PC-3 (cell line): ENCODE measurements around the gene HIVEP3. TPM values are rescaled to one million over a fixed set of nuclear protein-coding genes. Genes with fewer than 3 reads are reported as not detected.

Source experiments
- ATAC-seq: fragments of 200-7000 bp; cut with Tn5 transposase; 2 replicates; pipeline ENCODE4 v1.9.1; 2020; ENCODE audit warnings: mild to moderate bottlenecking, moderate library complexity
- BruUV-seq: library from RNA; stranded (reverse); fragments of 400-500 nt; replicated peaks from 2 replicates; lab custom pipeline; 2021; lab: Mats Ljungman, UMichigan
- CTCF ChIA-PET: fragments of 300-600 bp; sonication (Branson Sonifier 250); formaldehyde crosslinking; loops from one replicate; lab custom pipeline; 2022; ENCODE audit warnings: antibody characterized with exemption; lab: Charles Lee
- POLR2A ChIA-PET: fragments of 300-600 bp; sonication (Branson Sonifier 250); formaldehyde crosslinking; loops from one replicate; lab custom pipeline; 2022; ENCODE audit warnings: antibody characterized with exemption; ENCODE audit not compliant: unreplicated experiment; lab: Charles Lee
- DNase-seq: peaks from one replicate; pipeline ENCODE4 v3.0.0-alpha.2; 2015
- H2AFZ ChIP-seq: fragments of 300-600 bp; sonication (generic); 2 replicates; pipeline ENCODE4 v1.6.0; 2016; ENCODE audit warnings: antibody characterized with exemption, low read length
- H3F3A ChIP-seq: fragments of 300-600 bp; sonication (generic); one replicate; pipeline ENCODE4 v1.6.0; 2017; ENCODE audit warnings: antibody characterized with exemption, low read length, control low read depth, mild to moderate bottlenecking; ENCODE audit not compliant: unreplicated experiment
- H3K27ac ChIP-seq: fragments of 300-600 bp; sonication (generic); 2 replicates; pipeline ENCODE4 v1.5.1; 2016; ENCODE audit warnings: mild to moderate bottlenecking, low read length
- H3K27me3 ChIP-seq: fragments of 300-600 bp; sonication (generic); 2 replicates; pipeline ENCODE4 v1.6.1; 2016; ENCODE audit warnings: low read length, mixed read lengths
- H3K36me3 ChIP-seq: fragments of 300-600 bp; sonication (generic); 2 replicates; pipeline ENCODE4 v1.6.1; 2016; ENCODE audit warnings: low read depth, mixed run types, low read length, mixed read lengths
- H3K4me1 ChIP-seq: fragments of 300-600 bp; sonication (generic); 2 replicates; pipeline ENCODE4 v1.5.1; 2016; ENCODE audit warnings: low read length; ENCODE audit not compliant: insufficient read depth
- H3K4me2 ChIP-seq: fragments of 300-600 bp; sonication (generic); 2 replicates; pipeline ENCODE4 v1.6.0; 2016; ENCODE audit warnings: low read length
- H3K4me3 ChIP-seq: fragments of 300-600 bp; sonication (generic); 2 replicates; pipeline ENCODE4 v1.5.1; 2016; ENCODE audit warnings: mild to moderate bottlenecking, low read length, mixed read lengths
- H3K79me2 ChIP-seq: fragments of 300-600 bp; sonication (generic); 2 replicates; pipeline ENCODE4 v1.6.1; 2017; ENCODE audit warnings: low read length, mixed read lengths
- H3K9ac ChIP-seq: fragments of 300-600 bp; sonication (generic); 2 replicates; pipeline ENCODE4 v1.6.0; 2016; ENCODE audit warnings: mild to moderate bottlenecking, low read length
- H3K9me2 ChIP-seq: fragments of 300-600 bp; sonication (generic); replicated peaks from 2 replicates; pipeline ENCODE4 v1.6.1; 2016; ENCODE audit warnings: mixed run types, low read length, mixed read lengths
- H3K9me3 ChIP-seq: fragments of 300-600 bp; sonication (generic); 2 replicates; pipeline ENCODE4 v1.6.1; 2016; ENCODE audit warnings: low read length, mixed read lengths
- H4K20me1 ChIP-seq: fragments of 300-600 bp; sonication (generic); 2 replicates; pipeline ENCODE4 v1.6.1; 2016; ENCODE audit warnings: low read length, mixed read lengths
- EZH2 ChIP-seq: fragments of 300-600 bp; sonication (generic); IDR thresholded peaks from one replicate; pipeline ENCODE4 v1.6.1; 2017; ENCODE audit warnings: antibody characterized with exemption, mild to moderate bottlenecking, low read length; ENCODE audit not compliant: unreplicated experiment
- EZH2phosphoT487 ChIP-seq: fragments of 300-600 bp; sonication (generic); IDR thresholded peaks from 2 replicates; pipeline ENCODE4 v1.6.1; 2018; ENCODE audit warnings: mild to moderate bottlenecking, antibody characterized with exemption, low read length, borderline replicate concordance
- intact Hi-C: fragments of 100-400 bp; cut with micrococcal nuclease; formaldehyde crosslinking; loops from 2 replicates; pipeline ENCODE4 v1.9.0; 2023
- total RNA-seq: library from RNA; depleted of rRNA; stranded (reverse); fragments of >200 nt; gene quantifications from 2 replicates; pipeline ENCODE4 v1.2.3, GENCODE V29; 2014
- TF ChIP-seq, protein P1 (sequence below): fragments of 300-600 bp; sonication (generic); conservative IDR thresholded peaks from 2 replicates; pipeline ENCODE4 v1.5.1; 2017; ENCODE audit warnings: antibody characterized with exemption, low read depth, mild to moderate bottlenecking, low read length

HIVEP3 gene
- total RNA-seq, 1 experiment from 2014 or later, result 9.8 TPM

DNA sequence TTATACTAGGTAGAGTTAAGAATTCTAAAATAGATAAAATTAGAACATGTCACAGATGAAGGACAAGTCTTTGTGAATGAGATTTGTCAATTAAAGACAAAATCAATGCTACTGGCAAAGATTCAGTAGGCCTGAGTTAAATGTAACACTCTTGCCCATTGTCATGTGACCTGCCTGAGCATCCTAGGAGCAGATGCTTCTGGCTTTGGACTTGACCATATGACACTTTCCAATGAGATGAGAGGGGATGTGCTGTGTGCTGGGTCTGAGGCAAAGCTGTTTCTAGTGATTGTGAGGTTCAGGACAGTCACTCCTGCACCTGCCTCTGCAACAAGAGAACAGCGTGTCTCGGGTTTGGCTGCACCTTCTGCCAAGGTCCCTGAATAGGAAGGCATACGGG lies 144.9 kb downstream of the HIVEP3 start:
- no peaks in the 10 kb centered on the region for H3K79me2 ChIP-seq
- H3K4me1 ChIP-seq, result peaks cover 40% of the 10 kb centered on the region
- ATAC-seq, result no peak
- DNase-seq, result no peak
- no peak overlapping the region for H3K27ac ChIP-seq
- ChIA-PET CTCF (interaction anchor here (0.6 kb wide), 1 partner anchor 147 kb away, joined by 13 read pairs; no protein-coding TSS in a partner anchor), POLR2A (no interaction called here)
- H2AFZ ChIP-seq, result no peak overlapping the region
- BruUV-seq, result no TSS peak
- no peak for TF ChIP-seq EZH2phosphoT487
- TF ChIP-seq, protein P1, sequence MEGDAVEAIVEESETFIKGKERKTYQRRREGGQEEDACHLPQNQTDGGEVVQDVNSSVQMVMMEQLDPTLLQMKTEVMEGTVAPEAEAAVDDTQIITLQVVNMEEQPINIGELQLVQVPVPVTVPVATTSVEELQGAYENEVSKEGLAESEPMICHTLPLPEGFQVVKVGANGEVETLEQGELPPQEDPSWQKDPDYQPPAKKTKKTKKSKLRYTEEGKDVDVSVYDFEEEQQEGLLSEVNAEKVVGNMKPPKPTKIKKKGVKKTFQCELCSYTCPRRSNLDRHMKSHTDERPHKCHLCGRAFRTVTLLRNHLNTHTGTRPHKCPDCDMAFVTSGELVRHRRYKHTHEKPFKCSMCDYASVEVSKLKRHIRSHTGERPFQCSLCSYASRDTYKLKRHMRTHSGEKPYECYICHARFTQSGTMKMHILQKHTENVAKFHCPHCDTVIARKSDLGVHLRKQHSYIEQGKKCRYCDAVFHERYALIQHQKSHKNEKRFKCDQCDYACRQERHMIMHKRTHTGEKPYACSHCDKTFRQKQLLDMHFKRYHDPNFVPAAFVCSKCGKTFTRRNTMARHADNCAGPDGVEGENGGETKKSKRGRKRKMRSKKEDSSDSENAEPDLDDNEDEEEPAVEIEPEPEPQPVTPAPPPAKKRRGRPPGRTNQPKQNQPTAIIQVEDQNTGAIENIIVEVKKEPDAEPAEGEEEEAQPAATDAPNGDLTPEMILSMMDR, result no peak
- TF ChIP-seq EZH2, result no peak
- intact Hi-C loops, result loop anchor here (1.0 kb wide), 1 partner anchor 9 kb away; no protein-coding TSS in a partner anchor
- H3F3A ChIP-seq, result no peaks in the 10 kb centered on the region
- no peaks in the 10 kb centered on the region for H3K9me2 ChIP-seq
- H3K9ac ChIP-seq, result no peak overlapping the region
- no peak overlapping the region for H3K4me3 ChIP-seq
- no peak overlapping the region for H3K4me2 ChIP-seq
- no peaks in the 10 kb centered on the region for H3K9me3 ChIP-seq
- no peaks in the 10 kb centered on the region for H4K20me1 ChIP-seq
- H3K27me3 ChIP-seq, result no peaks in the 10 kb centered on the region
- no peaks in the 10 kb centered on the region for H3K36me3 ChIP-seq

DNA sequence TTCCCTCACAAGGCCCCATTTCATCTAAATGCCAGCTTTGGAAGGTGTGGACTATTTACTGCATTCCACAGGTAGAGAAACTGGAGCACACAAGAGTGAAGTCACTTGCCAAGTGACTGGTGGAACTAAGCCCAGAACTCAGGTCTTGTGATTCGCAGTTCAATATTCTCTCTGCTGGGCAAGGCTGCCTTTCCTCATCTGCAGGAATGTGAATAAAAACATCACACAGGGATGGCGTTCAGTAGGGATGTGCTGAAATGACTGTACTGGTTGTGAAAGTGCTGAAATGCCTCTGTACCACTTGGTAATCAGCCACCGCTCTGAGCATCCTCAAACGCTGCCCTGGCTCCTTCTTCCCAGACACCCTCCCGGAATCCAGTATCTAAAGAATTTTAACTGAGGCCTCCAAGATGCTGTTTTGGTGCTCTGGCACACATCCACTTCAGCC lies 145.6 kb downstream of the HIVEP3 start:
- ChIA-PET CTCF (no interaction called here), POLR2A (interaction anchor here (0.6 kb wide), 1 partner anchor 111 kb away, joined by 6 read pairs; no protein-coding TSS in a partner anchor)
- H3K4me2 ChIP-seq, result no peak overlapping the region
- no peaks in the 10 kb centered on the region for H4K20me1 ChIP-seq
- no peak overlapping the region for H3K9ac ChIP-seq
- H3K27ac ChIP-seq, result no peak overlapping the region
- ATAC-seq (peak; percentile 65), DNase-seq (peak; percentile 73)
- intact Hi-C loops, result loop anchor here (1.0 kb wide), 1 partner anchor 10 kb away; no protein-coding TSS in a partner anchor
- no TSS peak for BruUV-seq
- no peaks in the 10 kb centered on the region for H3K36me3 ChIP-seq
- TF ChIP-seq, protein P1, result no peak
- no peak for TF ChIP-seq EZH2
- H3K4me3 ChIP-seq, result no peak overlapping the region
- no peaks in the 10 kb centered on the region for H3F3A ChIP-seq
- no peaks in the 10 kb centered on the region for H3K79me2 ChIP-seq
- no peaks in the 10 kb centered on the region for H3K27me3 ChIP-seq
- no peak overlapping the region for H2AFZ ChIP-seq
- no peaks in the 10 kb centered on the region for H3K9me2 ChIP-seq
- no peaks in the 10 kb centered on the region for H3K9me3 ChIP-seq
- H3K4me1 ChIP-seq, result peaks cover 42% of the 10 kb centered on the region

DNA sequence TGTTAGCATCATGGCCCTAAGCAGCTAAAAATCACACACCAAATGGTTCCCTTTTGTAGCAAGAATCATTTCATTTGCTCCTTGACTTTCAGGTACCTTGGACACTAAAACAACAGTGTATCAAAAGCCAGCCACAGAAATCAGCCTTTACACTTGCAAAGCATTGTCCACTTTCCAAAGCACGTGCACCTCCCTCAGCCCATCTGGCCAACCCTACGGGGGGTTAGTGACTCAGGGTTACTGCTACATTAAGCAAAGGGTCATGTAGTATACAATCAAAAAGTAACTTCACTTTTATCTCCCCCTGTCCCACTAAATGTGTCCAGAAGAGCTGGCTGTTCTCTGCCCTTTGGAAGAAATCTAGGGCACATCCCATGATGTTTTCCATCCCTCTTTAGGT lies 149.7 kb downstream of the HIVEP3 start:
- no peaks in the 10 kb centered on the region for H3K9me2 ChIP-seq
- no peaks in the 10 kb centered on the region for H3F3A ChIP-seq
- no peaks in the 10 kb centered on the region for H3K27me3 ChIP-seq
- BruUV-seq, result no TSS peak
- H3K9ac ChIP-seq, result no peak overlapping the region
- POLR2A ChIA-PET, result no interaction called here
- no peak for TF ChIP-seq EZH2
- no peak for TF ChIP-seq EZH2phosphoT487
- TF ChIP-seq, protein P1, result no peak
- H4K20me1 ChIP-seq, result no peaks in the 10 kb centered on the region
- H3K79me2 ChIP-seq, result no peaks in the 10 kb centered on the region
- DNase-seq (no peak), ATAC-seq (no peak)
- CTCF ChIA-PET, result no interaction called here
- peaks cover 50% of the 10 kb centered on the region for H3K4me1 ChIP-seq
- H3K9me3 ChIP-seq, result no peaks in the 10 kb centered on the region
- no peak overlapping the region for H3K4me3 ChIP-seq
- intact Hi-C loops, result no loop called here
- no peak overlapping the region for H3K27ac ChIP-seq
- H3K4me2 ChIP-seq, result peak overlapping the region; percentile 65
- H2AFZ ChIP-seq, result no peak overlapping the region
- no peaks in the 10 kb centered on the region for H3K36me3 ChIP-seq
